Stomach (tissue), 9 donors: ENCODE measurements around the gene SESN1. TPM values are rescaled to one million over a fixed set of nuclear protein-coding genes. Genes with fewer than 3 reads are reported as not detected.

Experiments
- DNase-seq, 2 donors: peaks; one replicate each; pipeline versions ENCODE4 v3.0.0 to v3.0.0-alpha.2; 2013 to 2019
- H3K27ac ChIP-seq, 5 donors: fragments of 200-600 bp in 4 of 5; sonication (generic) in 4 of 5; one replicate each; pipeline ENCODE4 v1.5.1; 2013 to 2019; ENCODE audit warnings: mild to moderate bottlenecking in 1 of 5, moderate library complexity in 1 of 5
- H3K27me3 ChIP-seq, 3 donors: fragments of 200-600 bp; sonication (generic); one replicate each; pipeline ENCODE4 v1.5.1; 2017 to 2019; ENCODE audit warnings: mixed run types in 1 of 3
- H3K36me3 ChIP-seq, 4 donors: fragments of 200-600 bp; sonication (generic); 1 replicate in 3 of 4; 2 replicates in 1 of 4; pipeline ENCODE4 v1.5.1; 2016 to 2019
- H3K4me1 ChIP-seq, 4 donors: fragments of 200-600 bp; sonication (generic); one replicate each; pipeline ENCODE4 v1.5.1; 2016 to 2019
- H3K4me3 ChIP-seq, 4 donors: fragments of 200-600 bp; sonication (generic) in 3 of 4; one replicate each; pipeline ENCODE4 v1.5.1; 2016 to 2019; ENCODE audit warnings: mild to moderate bottlenecking in 1 of 4
- H3K9me3 ChIP-seq, 4 donors: fragments of 200-600 bp; sonication (generic); one replicate each; pipeline ENCODE4 v1.5.1; 2016 to 2019
- EP300 ChIP-seq: sonication (generic); formaldehyde crosslinking; IDR thresholded peaks from one replicate; pipeline ENCODE4 v1.6.1; 2017; ENCODE audit warnings: antibody characterized with exemption
- POLR2A ChIP-seq, 4 donors: fragments of 450-650 bp; IDR thresholded peaks; one replicate each; pipeline ENCODE4 v1.6.1; 2016; ENCODE audit warnings: antibody characterized with exemption in 4 of 4, control low read depth in 2 of 4, mild to moderate bottlenecking in 1 of 4, moderate library complexity in 1 of 4
- POLR2AphosphoS5 ChIP-seq, 3 donors: sonication (generic); formaldehyde crosslinking; IDR thresholded peaks; one replicate each; pipeline ENCODE4 v1.6.1; 2016; ENCODE audit warnings: antibody characterized with exemption in 3 of 3
- WGBS, 5 donors: extraction: QIAGEN DNeasy Blood & Tissue Kit in 3 of 5; methylation state at CpG; one replicate each; pipeline versions ENCODE4 v1.1.5 to v1.1.7; 2013 to 2018; 5-methylcytosine and 5-hydroxymethylcytosine counted together
- intact Hi-C: fragments of 100-400 bp; cut with DNase I; formaldehyde crosslinking; loops from one replicate; pipeline ENCODE4 v1.15.1; 2023; ENCODE audit warnings: low total_unique reads
- polyA plus RNA-seq, 3 donors: library from polyadenylated mRNA; stranded (reverse); fragments of 200-250 nt; gene quantifications; one replicate each; pipeline ENCODE4 v1.2.3, GENCODE V29; 2013
- total RNA-seq, 5 donors: library from RNA; depleted of rRNA; stranded (reverse); fragments of >200 nt; gene quantifications; one replicate each; pipeline versions ENCODE4 v1.1.0 to v1.2.3, GENCODE V29; 2014 to 2016
- TF ChIP-seq, protein P1 (sequence below), 7 experiments: fragments of 450-650 bp in 4 of 7; fragments of 200-600 bp in 3 of 7; sonication (generic) in 3 of 7; IDR thresholded peaks; one replicate each; pipeline ENCODE4 v1.5.1; 2016 to 2019; ENCODE audit warnings: antibody characterized with exemption in 7 of 7, control low read depth in 2 of 7, mild to moderate bottlenecking in 1 of 7
- donor health status: healthy with polysubstance abuse.
- donor health status: Bipolar disorder and iron deficiency.
- donor health status: healthy.

The SESN1 gene
- total and polyA plus RNA-seq, 8 donors: 11.0 to 201 (median 33.3) TPM

DNA sequence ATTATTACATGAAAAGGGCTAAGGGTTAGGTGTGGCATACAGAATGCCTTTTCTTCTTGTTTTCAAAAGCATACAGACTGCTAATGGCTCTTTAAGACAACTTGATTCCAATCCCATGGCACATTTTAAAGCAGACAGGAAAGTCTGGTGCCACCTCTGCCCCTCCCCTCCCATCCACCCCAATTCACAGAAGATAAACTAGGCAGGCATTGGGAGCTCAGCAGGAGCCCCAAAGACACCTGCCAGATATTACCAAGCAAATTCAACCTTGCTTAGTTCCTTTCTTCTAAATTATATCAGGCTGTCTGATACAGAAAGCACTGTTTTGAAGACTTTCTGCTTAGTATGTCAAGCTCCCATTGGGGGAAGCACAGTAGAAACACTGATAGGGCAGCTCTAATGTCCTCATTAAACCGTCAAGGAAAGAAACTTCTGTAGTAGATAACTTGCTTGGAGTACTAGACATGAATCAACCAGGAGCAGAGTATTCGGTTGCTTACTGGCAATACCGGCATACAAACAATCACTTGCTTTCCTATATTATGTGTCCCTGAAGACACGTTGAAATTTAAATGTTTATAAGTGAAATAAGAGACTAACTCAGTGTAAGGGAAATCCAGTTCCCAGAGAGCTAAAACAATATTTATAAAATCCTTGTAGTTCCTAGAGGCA lies 13.0 kb downstream of the SESN1 start:
- peaks cover 0 to 34% (median 11%) of the 10 kb centered on the region in 4 donors for H3K4me1 ChIP-seq
- no peak overlapping the region for H3K4me3 ChIP-seq
- DNase-seq: no peak
- no peaks in the 10 kb centered on the region for H3K9me3 ChIP-seq
- 76 to 88% (median 85%) methylated on average over 4 of the region's 4 CpGs for WGBS, 5 donors
- TF ChIP-seq POLR2AphosphoS5 (IDR thresholded peaks at IDR 0.05): no peak
- TF ChIP-seq, protein P1, sequence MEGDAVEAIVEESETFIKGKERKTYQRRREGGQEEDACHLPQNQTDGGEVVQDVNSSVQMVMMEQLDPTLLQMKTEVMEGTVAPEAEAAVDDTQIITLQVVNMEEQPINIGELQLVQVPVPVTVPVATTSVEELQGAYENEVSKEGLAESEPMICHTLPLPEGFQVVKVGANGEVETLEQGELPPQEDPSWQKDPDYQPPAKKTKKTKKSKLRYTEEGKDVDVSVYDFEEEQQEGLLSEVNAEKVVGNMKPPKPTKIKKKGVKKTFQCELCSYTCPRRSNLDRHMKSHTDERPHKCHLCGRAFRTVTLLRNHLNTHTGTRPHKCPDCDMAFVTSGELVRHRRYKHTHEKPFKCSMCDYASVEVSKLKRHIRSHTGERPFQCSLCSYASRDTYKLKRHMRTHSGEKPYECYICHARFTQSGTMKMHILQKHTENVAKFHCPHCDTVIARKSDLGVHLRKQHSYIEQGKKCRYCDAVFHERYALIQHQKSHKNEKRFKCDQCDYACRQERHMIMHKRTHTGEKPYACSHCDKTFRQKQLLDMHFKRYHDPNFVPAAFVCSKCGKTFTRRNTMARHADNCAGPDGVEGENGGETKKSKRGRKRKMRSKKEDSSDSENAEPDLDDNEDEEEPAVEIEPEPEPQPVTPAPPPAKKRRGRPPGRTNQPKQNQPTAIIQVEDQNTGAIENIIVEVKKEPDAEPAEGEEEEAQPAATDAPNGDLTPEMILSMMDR (IDR thresholded peaks at IDR 0.05): no peak
- TF ChIP-seq EP300: no peak
- no peak for TF ChIP-seq POLR2A (IDR thresholded peaks at IDR 0.05)
- peak overlapping the region in 2 of 5 donors; percentile 7 to 36 for H3K27ac ChIP-seq
- no peaks in the 10 kb centered on the region for H3K27me3 ChIP-seq
- peaks cover 0 to 13% (median 9%) of the 10 kb centered on the region in 4 donors for H3K36me3 ChIP-seq
- intact Hi-C loops: no loop called here

DNA sequence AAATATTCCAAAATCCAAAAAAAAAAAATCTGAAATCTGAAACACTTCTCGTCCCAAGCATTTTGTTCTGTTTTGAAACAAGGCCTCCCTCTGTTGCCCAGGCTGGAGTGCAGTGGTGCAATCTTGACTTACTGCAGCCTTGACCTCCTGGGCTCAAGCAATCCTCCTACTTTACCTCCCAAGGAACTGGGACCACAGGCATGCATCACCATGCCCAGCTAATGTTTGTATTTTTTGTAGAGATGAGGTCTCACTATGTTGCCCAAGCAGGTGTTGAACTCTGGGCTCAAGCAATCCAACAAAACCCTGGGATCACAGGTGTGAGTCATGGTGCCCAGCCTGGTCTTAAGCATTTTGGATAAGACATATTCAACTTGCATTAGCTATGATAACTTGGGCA lies 13.6 kb downstream of the SESN1 start:
- TF ChIP-seq POLR2A (IDR thresholded peaks at IDR 0.05): no peak
- TF ChIP-seq EP300: no peak
- TF ChIP-seq, protein P1 (IDR thresholded peaks at IDR 0.05): no peak
- TF ChIP-seq POLR2AphosphoS5 (IDR thresholded peaks at IDR 0.05): no peak
- Histone ChIP-seq H3K4me3 (no peak overlapping the region), H3K27me3 (no peaks in the 10 kb centered on the region), H3K36me3 (peaks cover 0 to 13% (median 8%) of the 10 kb centered on the region in 4 donors), H3K4me1 (peaks cover 0 to 28% (median 10%) of the 10 kb centered on the region in 4 donors), H3K9me3 (no peaks in the 10 kb centered on the region), H3K27ac (peak overlapping the region in 1 of 5 donors; percentile 36)
- intact Hi-C loops: no loop called here
- no peak for DNase-seq
- WGBS, 5 donors: 63 to 90% (median 70%) methylated on average over 1 of the region's 1 CpG

DNA sequence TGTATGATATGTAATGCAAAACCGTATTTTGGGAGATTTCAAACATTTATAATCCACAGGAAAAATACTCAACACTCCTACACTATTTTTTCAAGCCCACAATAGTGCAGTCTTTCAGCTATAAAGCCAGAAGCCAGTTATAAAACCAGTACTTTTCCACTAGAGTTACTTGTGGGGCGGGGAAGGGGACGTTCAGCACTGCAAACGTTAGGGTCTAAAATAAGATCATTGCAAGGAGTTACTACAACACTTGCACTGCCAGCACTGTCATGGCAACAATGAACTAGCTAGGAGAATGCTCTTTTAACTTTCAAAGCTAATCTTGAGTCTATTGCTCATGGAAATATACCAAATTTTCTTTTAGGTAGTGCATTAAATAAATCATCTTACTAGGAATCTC lies 14.7 kb downstream of the SESN1 start:
- 28 to 57% (median 50%) methylated on average over 4 of the region's 4 CpGs for WGBS, 5 donors
- H3K27ac ChIP-seq: peak overlapping the region in 2 of 5 donors; percentile 39 to 78
- peak in 1 of 2 donors; percentile 87 for DNase-seq
- H3K36me3 ChIP-seq: peaks cover 0 to 6% (median under 1%) of the 10 kb centered on the region in 4 donors
- H3K9me3 ChIP-seq: no peaks in the 10 kb centered on the region
- no peak overlapping the region for H3K4me3 ChIP-seq
- intact Hi-C loops: loop anchor here (10.0 kb wide), 1 partner anchor 535 kb away; no protein-coding TSS in a partner anchor
- no peaks in the 10 kb centered on the region for H3K27me3 ChIP-seq
- no peak for TF ChIP-seq EP300
- no peak for TF ChIP-seq POLR2A (IDR thresholded peaks at IDR 0.05)
- TF ChIP-seq POLR2AphosphoS5 (IDR thresholded peaks at IDR 0.05): peak in 1 of 3 donors; percentile 22
- H3K4me1 ChIP-seq: peaks cover 0 to 28% (median 9%) of the 10 kb centered on the region in 4 donors

DNA sequence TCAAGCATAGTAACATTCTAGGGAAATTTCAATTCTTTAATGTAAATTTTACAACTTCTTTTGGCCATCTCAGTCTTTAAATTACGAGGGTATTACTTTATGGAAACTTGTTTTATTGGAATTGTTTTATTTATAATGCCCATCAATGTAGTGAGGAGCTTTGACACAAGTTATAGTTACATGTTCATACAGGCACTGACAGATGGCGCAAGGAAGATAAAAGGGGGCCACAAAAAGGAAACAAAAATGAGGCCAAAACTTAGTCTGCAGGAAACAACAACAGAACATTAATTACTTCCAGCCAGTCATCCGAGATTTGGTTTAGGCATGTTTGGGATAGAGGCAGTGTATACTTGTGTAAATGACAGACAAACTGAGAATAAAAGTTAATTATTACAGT lies 18.3 kb downstream of the SESN1 start:
- Histone ChIP-seq H3K27me3 (no peaks in the 10 kb centered on the region), H3K36me3 (no peaks in the 10 kb centered on the region), H3K27ac (no peak overlapping the region), H3K4me1 (peaks cover 4 to 39% (median 24%) of the 10 kb centered on the region in 4 donors), H3K4me3 (no peak overlapping the region), H3K9me3 (no peaks in the 10 kb centered on the region)
- 46 to 59% (median 56%) methylated on average over 3 of the region's 3 CpGs for WGBS, 5 donors
- DNase-seq: no peak
- intact Hi-C loops: loop anchor here (10.0 kb wide), 1 partner anchor 532 kb away; no protein-coding TSS in a partner anchor
- TF ChIP-seq POLR2AphosphoS5 (IDR thresholded peaks at IDR 0.05): no peak
- no peak for TF ChIP-seq POLR2A (IDR thresholded peaks at IDR 0.05)
- TF ChIP-seq, protein P1 (IDR thresholded peaks at IDR 0.05): no peak
- TF ChIP-seq EP300: no peak

DNA sequence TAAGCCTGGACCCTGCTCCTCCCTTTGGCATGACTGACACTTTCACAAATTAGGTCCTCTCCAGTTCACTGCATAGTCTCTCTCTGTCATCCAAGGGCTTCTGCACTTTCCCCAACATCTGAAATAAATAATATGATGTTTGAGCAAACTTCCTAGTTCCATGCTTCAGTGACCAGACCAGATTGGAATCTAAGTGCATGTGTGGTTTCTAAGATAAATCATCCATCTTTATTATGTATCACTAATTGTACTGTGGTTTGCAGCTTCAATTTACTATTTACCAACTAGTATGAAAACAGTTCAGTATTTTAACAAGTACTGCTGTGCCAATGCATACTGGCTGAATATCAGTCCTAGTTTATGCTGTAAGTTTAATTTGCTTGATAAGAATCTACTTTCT lies 18.7 kb downstream of the SESN1 start:
- no peak for TF ChIP-seq POLR2AphosphoS5 (IDR thresholded peaks at IDR 0.05)
- TF ChIP-seq POLR2A (IDR thresholded peaks at IDR 0.05): no peak
- TF ChIP-seq EP300: no peak
- TF ChIP-seq, protein P1 (IDR thresholded peaks at IDR 0.05): no peak
- Histone ChIP-seq H3K27ac (no peak overlapping the region), H3K4me3 (no peak overlapping the region), H3K36me3 (no peaks in the 10 kb centered on the region), H3K9me3 (no peaks in the 10 kb centered on the region), H3K4me1 (peaks cover 4 to 39% (median 27%) of the 10 kb centered on the region in 4 donors), H3K27me3 (no peaks in the 10 kb centered on the region)
- DNase-seq: no peak
- intact Hi-C loops: loop anchor here (10.0 kb wide), 1 partner anchor 531 kb away; no protein-coding TSS in a partner anchor
